HG02852 (cell line): ENCODE data around the gene CREBBP.
"Not testable (repeated sequence)": the region's sequence is repeated elsewhere in the genome, so short reads cannot be mapped to it uniquely, and the experiment has no call there.

ENCODE experiments used
- ATAC-seq: cut with Tn5 transposase; IDR thresholded peaks from one replicate; pipeline ENCODE4 v1.9.1; 2021; ENCODE audit warnings: mild to moderate bottlenecking, moderate library complexity; ENCODE audit not compliant: unreplicated experiment

CREBBP gene

GRCh38 chr16:3880623-3881498 is at the start of gene CREBBP:
Gene CREBBP (minus strand): TSS chr16:3880713. CDS start chr16:3879916, 797 bp downstream.
- ATAC-seq, result peak; percentile 79

DNA sequence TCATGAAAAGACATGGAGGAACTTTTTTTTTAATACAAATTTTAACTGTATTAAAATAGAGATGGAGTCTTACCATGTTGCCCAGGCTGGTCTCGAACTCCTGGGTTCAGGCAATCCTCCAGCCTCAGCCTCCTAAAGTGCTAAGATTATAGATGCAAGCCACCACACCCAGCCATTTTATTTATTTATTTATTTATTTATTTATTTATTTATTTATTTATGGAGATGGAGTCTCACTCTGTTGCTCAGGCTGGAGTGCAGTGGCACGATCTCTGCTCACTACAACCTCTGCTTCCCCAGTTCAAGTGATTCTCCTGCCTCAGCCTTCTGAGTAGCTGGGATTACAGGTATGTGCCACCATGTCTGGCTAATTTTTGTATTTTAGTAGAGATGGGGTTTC is 46.6 kb upstream of the CREBBP start:
- not testable (repeated sequence) for ATAC-seq

DNA sequence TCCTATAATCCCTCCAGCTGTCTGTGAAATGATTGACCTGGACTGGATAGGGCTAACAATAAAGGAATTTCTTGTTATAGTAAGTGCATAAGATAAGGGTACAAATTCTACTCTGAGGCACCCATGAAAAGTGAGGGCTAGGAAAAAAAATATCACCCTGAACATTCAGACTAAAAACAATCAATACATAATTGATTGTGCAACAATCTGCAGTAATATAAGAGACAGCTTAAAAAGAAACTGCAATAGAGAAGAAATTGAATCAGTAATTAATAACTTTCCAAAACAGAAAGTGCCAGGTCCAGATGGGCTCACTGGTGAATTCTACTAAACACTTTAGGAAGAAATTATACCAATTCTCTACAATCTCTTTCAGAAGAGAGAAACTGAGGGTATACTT is 44.2 kb upstream of the CREBBP start:
- ATAC-seq, result no peak

DNA sequence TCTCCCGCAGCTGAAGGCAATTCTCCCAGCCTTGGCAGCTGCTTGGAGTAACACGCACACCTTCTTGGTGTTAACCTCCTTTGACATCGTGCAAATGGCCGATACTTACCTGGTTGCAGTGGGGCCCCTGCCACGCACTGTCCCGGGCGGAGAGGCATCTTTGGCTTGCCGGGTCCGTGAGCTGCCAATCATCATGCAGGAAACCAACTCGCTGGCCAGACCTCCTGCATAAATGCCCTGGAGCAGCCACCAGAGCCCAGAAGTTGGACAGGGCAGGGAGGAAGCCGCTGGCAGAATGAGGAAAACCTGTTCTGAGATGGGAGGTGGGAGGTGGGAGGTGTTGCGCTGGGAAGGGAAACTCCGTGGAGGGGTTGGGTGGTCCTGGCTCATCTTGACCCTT is 41.7 kb upstream of the CREBBP start:
- no peak for ATAC-seq

DNA sequence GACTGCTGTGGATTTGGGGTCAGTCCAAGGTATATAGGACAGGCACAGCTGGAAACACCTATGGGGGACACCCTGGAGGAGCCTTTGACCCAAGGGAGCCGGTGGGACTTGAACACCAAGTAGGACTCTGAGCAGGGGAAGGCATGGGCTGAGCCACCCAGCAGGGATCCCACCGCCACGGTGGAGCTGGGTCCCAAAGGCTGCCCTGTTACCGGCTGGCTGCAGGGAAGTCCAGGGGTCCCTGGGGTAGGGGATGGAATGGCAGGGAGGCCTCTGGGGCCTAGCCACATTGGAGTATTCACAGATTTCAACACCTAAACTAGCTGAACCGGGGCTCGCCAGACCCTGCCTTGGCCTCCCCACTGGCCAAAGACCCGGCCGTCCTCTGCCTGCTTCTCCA is 39.7 kb upstream of the CREBBP start:
- no peak for ATAC-seq

DNA sequence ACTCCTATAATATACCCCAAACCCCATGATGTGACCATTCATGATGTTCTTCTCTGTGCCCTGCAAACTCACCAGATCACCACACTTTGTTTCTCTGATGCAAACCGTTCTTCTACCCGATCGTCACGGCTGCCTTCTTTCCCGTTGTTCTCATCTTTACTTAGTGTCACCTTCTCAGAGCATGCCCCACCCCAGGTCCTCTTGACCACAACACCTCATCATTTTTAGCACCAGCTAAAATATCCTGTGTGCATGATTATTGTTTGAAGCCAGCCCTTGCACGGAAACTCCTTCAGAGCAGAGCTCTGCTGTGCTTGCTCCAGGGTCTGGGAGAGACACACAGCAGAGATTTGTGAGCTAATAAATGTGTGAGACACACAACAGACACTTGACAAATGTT is 38.9 kb upstream of the CREBBP start:
- no peak for ATAC-seq

DNA sequence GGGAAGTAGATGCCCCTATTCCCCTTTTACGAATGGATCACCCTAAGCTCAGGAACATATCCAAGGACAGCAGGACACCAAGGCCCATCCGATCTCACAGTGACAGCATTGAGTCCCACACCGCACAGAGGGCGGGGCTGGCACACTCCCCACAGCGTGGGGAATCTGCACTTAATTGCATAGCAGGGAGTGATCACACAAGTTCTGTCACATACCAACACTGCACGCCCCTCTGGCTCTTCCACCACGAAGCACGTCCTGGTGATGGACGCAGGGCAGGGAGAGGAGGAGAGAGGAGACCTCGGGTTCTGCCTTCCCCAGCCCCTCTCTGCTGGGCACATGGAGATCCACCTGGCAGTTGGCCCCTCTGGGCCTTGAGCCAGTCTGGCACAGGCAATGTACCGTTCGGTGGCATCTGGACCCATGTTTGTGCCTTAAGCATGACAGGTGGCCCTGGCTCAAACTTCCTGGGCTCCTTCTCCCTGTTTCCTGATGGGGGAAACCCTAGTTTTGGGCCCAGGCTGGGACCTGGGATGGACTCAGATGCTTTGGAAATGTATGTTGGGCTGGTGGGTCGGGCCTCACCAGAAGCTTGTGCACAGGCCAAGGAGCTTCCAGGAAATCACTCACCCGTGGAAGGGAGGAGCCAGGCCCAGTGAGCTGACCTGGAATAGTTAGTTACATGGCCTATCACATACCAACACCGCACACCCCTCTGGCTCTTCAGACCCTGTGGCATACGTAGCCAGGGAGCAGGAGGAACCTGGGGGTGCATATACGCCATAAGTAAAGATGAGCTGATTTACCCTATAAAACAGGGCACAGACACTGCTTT is 35.1 kb upstream of the CREBBP start:
- ATAC-seq, result no peak

DNA sequence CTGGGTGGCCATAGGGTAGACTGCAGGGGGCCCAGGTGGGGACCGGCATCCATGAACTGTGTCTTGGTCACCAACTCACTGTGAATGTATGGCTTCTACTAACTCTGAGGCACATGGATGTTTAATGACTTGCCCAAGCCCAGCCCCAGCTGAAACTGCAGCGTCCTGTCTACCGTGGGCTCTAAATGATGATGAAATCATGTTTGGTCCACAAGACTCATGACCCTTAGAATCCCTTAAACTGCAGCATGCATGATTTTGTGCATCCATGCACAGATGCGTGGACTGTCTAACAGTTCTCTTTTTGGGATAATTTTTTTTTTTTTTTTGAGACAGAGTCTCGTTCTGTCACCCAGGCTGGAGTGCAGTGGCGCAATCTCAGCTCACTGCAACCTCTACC is 32.4 kb upstream of the CREBBP start:
- ATAC-seq, result no peak

GRCh38 chr16:3912373-3912772 is 31.9 kb upstream of the CREBBP start:
- ATAC-seq, result no peak

GRCh38 chr16:3911741-3912140 is 31.2 kb upstream of the CREBBP start:
- ATAC-seq, result not testable (repeated sequence)

- ATAC-seq, result no peak
These were observed 29.5 kb upstream of the CREBBP start for GRCh38 chr16:3909791-3910583.

- no peak for ATAC-seq
These were observed 28.5 kb upstream of the CREBBP start for GRCh38 chr16:3908951-3909437.

DNA sequence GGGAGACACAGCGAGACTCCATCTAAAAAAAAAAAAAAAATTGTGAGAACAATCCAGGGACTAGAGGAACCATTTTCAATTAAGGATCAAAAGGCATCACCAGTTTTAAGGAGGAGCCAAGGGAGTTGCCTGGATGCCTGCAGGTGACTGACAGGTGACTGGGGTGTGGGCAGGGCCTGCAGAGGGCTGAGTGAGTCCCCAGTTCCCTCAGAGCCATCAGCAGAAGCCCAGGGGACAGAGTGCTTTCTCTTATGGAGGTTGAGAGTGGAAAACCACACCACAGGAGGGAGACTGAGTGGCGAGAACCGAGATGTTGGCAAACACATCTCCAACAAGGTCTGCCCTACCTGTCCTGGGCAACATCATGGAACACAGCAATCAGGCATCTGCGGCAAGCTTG is 27.1 kb upstream of the CREBBP start:
- no peak for ATAC-seq

DNA sequence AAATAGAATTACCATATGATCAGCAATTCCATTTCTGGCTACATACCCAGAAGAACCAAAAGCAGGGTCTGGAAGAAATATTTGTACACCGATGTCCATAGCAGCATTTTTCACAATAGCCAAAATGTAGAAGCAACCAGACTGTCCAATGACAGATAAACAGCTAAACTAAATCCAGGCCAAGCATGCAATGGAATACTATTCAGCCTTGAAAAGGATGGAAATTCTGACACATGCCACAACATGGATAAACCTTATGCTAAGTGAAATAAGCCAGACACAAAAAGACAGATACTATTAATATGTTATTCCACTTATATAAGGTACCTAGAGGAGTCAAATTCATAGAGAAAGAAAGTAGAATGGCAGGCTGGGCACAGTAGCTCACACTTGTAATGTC is 25.9 kb upstream of the CREBBP start:
- ATAC-seq, result no peak

- no peak for ATAC-seq
These were observed 24.4 kb upstream of the CREBBP start for GRCh38 chr16:3904875-3905274.

- ATAC-seq, result no peak
These were observed 9.6 kb upstream of the CREBBP start for GRCh38 chr16:3890091-3890490.

GRCh38 chr16:3889059-3889458 is 8.5 kb upstream of the CREBBP start:
- ATAC-seq, result no peak

GRCh38 chr16:3885999-3886398 is 5.5 kb upstream of the CREBBP start:
- not testable (repeated sequence) for ATAC-seq

DNA sequence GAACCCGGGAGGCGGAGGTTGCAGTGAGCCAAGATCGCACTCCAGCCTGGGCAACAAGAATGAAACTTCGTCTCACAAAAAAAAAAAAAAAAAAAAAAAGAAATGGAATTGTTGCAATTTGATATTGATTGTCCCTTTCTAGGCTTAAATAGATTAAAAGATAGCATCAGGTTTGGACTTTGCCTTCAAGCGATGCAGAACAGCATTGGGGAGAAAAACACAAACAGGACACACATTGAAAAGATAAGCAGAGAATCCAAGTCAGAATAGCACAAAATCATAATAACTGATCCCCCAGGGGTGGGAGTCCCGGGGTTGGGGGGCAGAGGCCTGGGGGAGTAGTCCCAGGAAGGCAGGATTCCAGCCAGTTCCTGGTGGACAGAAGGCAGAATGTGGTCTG is 3.9 kb upstream of the CREBBP start:
- ATAC-seq, result no peak

GRCh38 chr16:3882531-3882930 is 2.0 kb upstream of the CREBBP start:
- ATAC-seq, result no peak

DNA sequence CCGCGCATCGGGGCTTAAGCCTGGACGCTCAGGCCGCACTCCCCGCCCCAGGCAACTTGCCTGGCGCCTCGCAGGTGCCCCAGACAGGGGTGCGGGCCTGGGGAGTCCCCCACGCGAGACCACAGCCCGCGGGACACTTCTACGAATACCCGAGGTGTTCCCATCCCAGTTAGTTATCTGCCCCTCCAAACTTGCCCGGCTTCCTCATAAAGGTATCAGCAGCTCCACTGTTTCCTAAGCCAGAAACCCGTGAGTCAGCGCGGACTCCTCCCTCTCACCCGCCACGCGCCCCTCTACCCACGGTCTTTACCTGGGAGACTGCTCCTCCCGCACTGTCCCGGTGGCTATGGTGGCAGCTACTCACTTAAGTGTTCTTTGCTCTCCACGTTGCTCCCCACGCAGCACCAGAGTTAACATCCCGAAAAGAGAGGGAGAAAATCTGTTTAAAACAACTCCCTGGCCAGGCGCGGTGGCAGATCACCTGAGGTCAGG is 1.0 kb upstream of the CREBBP start:
- ATAC-seq, result no peak
